ENCODE measurements around the gene SETD9. TPM values are rescaled to one million over a fixed set of nuclear protein-coding genes. Genes with fewer than 3 reads are reported as not detected.
A peak's percentile ranks its signal among the peaks of the same experiment; 100 is the strongest.

SETD9 gene
- polyA plus RNA-seq, 4 donors = 7.3 to 17.1 (median 12.6) TPM

DNA sequence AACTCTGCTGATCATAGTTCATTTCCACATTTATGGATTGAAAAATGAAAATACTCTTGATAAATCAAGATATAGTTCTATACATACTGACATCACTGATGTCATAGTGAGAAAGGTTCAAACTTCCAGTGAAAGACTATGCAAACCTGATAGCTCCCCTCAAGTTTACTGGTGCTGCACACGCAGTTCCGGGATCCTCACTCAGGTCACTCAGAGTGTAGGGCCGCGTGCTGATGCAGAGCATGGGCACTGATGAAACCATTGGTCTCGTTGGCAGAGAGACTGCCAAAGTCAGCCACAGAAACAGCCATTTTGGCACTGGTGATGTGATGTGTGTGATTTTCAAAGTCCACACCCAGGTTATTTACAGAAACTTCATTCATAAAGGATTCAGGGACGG, 13.5 kb downstream of the SETD9 start:
- DNase-seq (ENCODE audit: low read depth in 4 of 4, low spot score in 2 of 4) = no peak

DNA sequence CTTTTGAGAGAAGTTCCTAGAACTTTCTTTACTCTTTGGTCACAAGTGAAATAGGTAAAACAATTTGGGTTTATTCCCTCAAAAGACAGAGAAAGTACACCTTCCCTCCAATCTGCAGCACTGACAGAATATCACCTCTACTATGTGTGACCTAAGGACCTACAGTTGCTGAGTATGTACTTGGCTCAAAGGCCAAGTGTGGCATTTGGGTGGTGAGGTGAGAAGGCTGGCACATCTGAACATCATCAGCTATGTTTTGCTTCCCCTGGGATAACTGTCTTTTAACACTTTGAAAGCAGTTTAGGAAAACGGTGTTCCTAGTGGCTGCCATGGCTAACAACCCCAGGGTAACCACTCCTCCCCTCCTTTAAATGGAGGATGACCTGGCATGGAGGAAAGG, 24.9 kb downstream of the SETD9 start:
- no peak for DNase-seq (ENCODE audit: low read depth in 4 of 4, low spot score in 2 of 4)

DNA sequence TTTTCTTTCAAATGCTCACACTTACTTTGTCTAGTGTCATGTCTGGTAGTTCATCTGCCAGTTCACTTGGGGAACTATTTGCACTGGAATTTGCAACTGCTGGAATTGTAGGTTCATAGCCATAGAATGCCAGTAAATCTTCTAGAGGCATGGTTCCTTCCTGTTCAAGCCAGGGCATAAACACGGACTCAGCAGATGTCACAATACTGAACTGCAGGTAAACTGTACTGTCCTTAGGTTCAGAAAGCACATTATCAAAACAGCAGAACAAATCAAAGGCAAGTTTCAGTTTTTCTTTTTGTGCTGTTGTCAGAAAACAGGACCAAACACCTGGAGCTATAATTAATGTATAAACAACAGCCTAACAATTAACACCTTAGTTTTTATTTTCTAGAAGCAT, 29.5 kb downstream of the SETD9 start:
- no peak for DNase-seq (ENCODE audit: low read depth in 4 of 4, low spot score in 2 of 4)

DNA sequence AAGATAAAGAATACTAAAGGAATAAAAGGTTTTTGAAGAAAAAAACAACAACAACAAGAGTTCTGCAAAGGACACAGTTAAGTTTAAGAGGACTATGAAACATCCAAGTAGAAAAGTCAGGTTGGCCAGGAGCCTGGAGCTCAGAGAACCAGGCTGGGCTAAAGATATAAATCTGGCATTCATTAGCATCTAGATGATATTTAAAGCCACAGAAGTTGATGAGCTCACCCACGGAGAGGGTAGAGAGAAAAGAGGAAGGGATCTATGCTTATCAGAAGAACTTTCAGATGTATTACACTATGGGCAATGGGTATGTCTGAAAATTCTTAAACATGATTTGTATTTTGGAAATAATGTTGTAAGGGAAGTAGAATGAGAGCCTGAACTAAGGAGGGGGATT, 32.6 kb downstream of the SETD9 start:
- DNase-seq (ENCODE audit: low read depth in 4 of 4, low spot score in 2 of 4) = no peak

DNA sequence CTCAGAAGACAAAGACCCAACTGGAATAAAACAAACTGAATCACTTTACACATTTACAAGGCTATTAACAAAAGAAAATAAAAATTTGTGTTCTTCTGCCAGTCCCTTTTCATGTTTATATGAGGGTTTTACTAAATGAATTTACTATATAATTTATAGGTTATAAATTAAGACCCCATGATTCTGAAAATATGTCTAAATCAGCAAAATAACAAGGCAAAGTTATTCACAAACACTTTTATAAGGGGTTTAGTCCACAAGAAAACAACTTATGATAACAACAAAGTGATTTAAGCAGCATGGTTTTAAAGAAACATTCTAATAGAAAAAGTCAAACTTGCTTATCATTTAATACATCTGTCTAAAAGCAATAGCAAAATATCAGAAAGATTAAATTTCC, 37.7 kb downstream of the SETD9 start:
- no peak for DNase-seq (ENCODE audit: low read depth in 4 of 4, low spot score in 2 of 4)

DNA sequence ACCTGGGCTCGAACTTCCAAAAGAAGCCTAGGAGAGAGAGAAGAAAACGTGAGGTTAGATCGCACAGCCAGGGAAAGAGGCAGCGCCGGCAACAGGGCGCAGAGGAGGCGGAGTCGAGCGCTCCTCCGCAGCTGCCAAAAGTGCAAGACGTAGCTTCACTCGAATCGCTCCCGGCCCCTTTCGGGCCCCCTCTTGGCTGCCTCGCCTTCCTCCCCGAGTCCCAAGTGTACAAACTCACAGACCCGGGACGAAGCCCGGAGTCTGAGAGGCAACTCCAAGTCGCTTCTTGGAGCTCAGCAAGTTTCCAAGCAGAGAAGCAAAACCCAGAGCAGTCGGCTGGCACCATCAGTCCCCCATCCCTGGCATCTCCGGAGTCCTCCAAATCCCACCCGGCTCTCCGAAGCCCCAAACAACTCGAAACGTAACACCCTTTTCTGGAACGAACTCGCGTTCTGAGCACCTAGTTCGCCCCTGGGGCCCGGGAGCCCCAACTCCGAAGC, 41.3 kb downstream of the SETD9 start:
- peak; percentile 39 to 71 (median 58) for DNase-seq (ENCODE audit: low read depth in 4 of 4, low spot score in 2 of 4)

DNA sequence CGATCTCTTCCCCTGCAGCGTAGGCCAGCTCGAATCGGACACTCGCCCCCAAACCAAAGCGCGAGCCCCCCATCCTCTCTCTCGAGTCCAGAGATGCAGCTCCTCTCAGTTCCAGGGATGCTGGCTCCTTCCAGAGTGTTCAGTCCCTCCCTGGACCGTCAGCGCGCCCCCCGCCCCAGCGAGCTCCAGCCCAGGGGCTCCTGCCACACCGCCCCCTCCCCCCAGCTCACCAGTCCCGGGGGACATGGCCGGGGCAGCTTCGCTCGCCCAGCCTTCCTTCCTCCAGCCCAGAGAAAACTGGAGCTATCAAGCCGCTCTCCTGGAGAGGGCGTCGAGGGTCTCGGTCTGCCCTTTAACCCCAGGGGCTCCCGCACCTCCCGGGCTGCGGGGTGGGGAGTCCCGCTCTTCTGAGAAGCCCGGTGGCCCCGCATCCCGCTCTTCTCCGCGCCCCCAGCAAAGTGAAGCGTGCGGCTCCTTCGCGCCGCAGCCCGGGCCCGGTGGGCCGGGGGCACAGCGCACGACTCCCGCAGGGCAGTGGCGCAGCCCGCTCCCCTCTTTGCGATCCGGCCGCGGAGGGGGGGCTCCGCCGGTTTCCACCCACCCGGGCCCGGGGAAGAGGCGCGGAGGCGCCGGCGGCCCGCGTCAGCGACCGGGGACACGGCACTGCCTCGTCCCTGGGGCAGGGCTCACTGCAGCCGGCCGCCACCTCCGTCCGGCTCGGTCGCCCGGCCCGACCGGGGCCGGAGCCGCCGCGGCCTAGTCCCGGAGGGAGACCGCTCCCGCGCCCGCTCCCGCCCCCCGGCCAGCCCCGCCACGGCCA, 41.9 kb downstream of the SETD9 start:
- DNase-seq (ENCODE audit: low read depth in 4 of 4, low spot score in 2 of 4) = peak in 3 of 4 donors; percentile 20 to 41 (median 30)

DNA sequence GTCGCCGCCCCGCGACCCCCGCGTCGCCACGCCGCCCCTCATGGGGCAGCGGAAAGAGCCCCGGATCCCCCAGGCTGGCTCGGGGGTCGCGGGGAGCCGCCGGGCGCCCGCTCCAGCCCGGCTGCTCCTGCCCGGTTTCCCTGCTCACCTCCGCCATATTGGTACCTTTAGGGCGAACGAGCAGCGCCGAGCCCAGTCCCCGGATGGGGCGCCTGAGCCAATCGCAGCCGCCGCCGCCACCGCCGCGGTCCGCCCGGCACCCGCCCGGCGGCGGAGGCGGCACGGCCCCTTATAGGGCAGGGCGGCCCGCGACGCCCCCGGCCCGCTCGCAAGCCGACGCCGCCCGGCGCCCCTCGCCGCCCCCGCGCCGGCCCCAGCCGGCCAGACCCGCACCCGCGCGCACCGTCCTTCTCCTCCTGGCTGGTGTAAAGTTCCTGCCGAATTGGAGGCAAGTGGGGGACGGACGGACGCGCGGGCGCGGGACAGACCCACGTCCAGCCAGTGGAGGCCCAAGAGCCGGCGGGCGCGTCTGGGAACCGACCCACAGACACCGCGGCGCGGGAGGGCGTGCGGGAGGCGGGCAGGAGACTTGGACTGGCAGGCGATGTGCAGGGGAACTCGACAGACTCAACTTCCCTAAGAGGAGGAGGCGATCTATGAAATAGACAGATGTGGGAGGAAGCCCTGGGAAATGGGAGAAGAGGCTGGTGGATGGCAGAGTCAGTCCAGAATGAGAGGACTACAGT, 42.7 kb downstream of the SETD9 start, which contains the start of gene MIER3:
MIER3 (minus strand) TSS at position 178 of the 746 bp plus-strand sequence; CDS start at position 157, 21 bp downstream.
- peak in 3 of 4 donors; percentile 42 to 63 (median 51) for DNase-seq (ENCODE audit: low read depth in 4 of 4, low spot score in 2 of 4)

DNA sequence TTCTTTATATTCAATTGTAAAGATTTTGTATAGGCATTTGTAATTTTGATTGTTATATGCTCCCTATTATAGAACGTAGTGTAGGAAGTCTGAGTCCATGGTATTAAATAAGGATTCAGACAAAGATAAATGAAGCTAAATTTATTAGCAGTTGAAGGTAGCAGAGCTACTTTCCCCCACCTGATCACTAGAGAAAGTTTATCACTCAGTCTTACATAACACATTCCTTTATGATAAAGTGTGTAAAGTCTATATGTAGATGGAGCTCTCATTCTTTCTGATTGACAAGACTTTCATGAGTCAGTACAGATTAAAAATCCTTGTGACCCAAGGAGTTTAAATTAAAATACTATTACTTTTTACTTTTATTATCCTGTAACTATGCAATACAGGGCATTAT, 44.9 kb downstream of the SETD9 start:
- no peak for DNase-seq (ENCODE audit: low read depth in 4 of 4, low spot score in 2 of 4)

DNA sequence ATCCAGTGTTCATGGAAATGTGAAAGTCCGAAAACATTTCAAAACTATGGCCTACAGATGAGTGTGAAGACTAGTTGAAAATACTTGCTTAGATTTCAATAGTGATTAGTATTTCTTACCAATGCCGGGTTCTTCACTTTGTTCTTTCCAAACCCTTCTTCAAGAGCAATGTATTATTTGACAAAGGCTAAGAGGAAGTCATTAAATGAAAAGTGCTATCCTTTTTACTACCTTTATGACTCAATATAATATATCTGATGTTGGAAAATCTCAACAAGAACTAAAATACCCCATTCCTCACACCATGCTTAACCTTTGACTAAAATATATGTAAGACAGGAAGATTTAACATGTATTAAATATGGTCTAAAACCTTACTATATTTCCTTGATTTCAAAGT, 49.2 kb downstream of the SETD9 start:
- DNase-seq (ENCODE audit: low read depth in 4 of 4, low spot score in 2 of 4) = no peak

DNA sequence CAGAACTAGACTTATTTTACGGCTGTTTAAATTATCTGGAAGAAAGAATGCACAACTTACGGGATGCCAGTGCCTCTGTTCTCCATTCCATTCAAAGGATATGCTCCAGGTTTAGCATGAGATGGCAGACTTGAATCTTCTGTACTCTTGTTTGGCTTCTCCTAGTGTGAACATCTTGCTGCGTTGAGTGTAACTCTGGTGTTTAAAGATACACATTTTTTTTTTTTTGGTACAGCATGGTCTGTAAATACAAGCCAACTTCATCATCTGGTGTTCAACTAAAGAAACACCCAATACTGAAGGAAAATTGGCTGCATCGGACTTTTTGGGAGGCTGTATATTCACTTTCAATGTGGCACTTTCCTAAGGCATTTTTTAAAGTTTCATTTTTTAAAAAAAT, 49.9 kb downstream of the SETD9 start:
- no peak for DNase-seq (ENCODE audit: low read depth in 4 of 4, low spot score in 2 of 4)

DNA sequence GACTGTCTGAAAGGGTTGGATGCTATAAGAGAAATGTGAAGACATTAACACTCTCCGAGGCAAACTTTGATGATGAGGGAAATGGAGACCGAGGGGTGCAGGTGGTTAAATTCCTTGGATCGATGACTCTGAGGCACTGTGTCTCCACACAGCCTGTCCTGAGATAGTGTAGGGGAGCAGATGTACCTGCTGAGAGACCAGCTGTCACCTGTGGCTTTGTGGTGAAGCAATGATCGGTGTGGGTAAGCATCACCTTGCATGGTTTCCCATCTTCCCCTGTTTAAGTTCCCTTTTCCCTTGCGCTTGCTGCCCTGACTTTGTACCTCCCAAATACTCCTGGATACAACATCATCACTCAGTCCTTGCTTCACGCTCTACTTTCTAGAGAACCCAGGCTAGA, 52.4 kb downstream of the SETD9 start:
- no peak for DNase-seq (ENCODE audit: low read depth in 4 of 4, low spot score in 2 of 4)

DNA sequence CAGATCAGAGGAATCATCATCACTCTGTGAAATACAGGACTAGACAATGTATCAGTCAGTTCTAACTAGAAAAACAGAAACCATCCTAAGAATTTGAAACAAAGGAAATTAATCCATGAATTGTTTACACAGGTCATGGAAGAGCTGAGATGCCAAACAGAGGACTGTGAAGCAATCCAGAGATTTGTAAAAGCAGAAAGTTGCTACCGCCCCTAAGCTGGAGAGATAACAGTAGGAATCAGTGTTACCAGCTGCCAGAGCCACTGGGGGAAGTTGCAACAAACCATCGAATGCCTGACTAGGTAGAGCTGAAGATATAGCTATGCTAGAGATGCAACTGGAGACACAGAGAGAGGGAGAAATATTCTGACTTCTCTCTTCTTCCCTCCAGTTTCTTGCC, 52.9 kb downstream of the SETD9 start:
- DNase-seq (ENCODE audit: low read depth in 4 of 4, low spot score in 2 of 4) = no peak

DNA sequence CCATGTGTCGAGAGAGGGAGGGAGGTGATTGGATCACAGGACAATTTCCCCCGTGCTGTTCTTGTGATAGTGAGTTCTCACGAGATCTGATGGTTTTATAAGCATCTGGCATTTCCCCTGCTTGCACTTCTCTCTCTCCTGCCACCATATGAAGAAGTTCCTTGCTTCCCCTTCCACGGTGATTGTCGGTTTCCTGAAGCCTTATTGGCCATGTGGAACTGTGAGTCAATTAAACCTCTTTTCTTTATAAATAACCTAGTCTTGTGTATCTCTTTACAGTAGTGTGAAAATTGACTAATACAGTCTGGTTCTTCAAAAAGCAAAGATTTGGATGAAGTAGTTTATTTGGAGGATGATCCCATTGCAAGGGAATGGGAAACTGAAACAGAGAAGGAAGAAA, 53.9 kb downstream of the SETD9 start:
- DNase-seq (ENCODE audit: low read depth in 4 of 4, low spot score in 2 of 4) = no peak

DNA sequence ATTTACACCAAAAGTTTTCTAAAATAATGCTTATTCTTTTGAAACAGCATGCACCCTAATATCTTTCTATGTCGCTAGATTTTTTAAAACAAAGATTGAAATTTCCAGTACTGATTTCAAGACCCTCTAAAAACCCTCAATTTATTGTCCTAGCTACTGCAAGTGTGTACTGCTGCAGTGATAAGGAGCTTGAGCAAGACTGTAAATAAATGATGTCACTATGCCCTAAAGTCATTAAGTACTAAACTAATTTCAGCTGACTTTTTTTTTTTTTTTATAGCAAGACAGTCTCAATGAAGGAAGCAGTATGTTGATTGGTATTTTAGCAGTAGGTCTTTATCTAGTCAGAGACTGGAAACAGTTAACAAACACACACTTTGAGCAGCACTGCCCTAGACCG, 54.8 kb downstream of the SETD9 start:
- no peak for DNase-seq (ENCODE audit: low read depth in 4 of 4, low spot score in 2 of 4)

Other genes starting within 250 kb of the SETD9 start
- 10 to 100 TPM; 77.6 to 100.0 (median 78.8) TPM for gene MAP3K1, start 94.0 kb upstream of the SETD9 start, polyA plus RNA-seq (ENCODE audit: insufficient read length in 4 of 4)
- gene MIER3, start 42.5 kb downstream of the SETD9 start, polyA plus RNA-seq (ENCODE audit: insufficient read length in 4 of 4) = 10 to 100 TPM; 34.2 to 39.2 (median 34.8) TPM

Measured in left renal cortex interstitium (tissue), 4 donors.